GM20431 (cell line): ENCODE results near the gene PCDHB8.
"Not testable (repeated sequence)": the region's sequence is repeated elsewhere in the genome, so short reads cannot be mapped to it uniquely, and the experiment has no call there.

Experiments
- in situ Hi-C: fragments of 300-500 bp; cut with MseI, MboI; formaldehyde crosslinking; loops from one replicate; pipeline ENCODE4 v1.15.0; 2020; ENCODE audit warnings: low sequenced_read_pairs; ENCODE audit not compliant: unreplicated experiment

PCDHB8 gene

GRCh38 chr5:141182248-141182647 lies 4.7 kb downstream of the PCDHB8 start, which contains the start of gene PCDHB16:
Gene PCDHB16, plus strand, starts transcription at chr5:141182387. Its CDS starts 173 bp downstream, at chr5:141182560.
- in situ Hi-C loops: no loop called here

- in situ Hi-C loops: not testable (repeated sequence)
Measured at GRCh38 chr5:141184117-141184855, 6.7 kb downstream of the PCDHB8 start.

- in situ Hi-C loops: no loop called here
Measured at GRCh38 chr5:141186897-141187512, 9.4 kb downstream of the PCDHB8 start, which contains the start of gene PCDHB9. Gene PCDHB9, plus strand, starts transcription at chr5:141187161. Its CDS starts 158 bp downstream, at chr5:141187319.

- in situ Hi-C loops: not testable (repeated sequence)
Measured at GRCh38 chr5:141188682-141189081, 11.1 kb downstream of the PCDHB8 start.

- in situ Hi-C loops: not testable (repeated sequence)
Measured at GRCh38 chr5:141189131-141189530, 11.5 kb downstream of the PCDHB8 start.

GRCh38 chr5:141192110-141192725 lies 14.6 kb downstream of the PCDHB8 start, which contains the start of gene PCDHB10:
Gene PCDHB10, plus strand, starts transcription at chr5:141192353. Its CDS starts 200 bp downstream, at chr5:141192553.
- in situ Hi-C loops: no loop called here

GRCh38 chr5:141194332-141194731 lies 16.7 kb downstream of the PCDHB8 start:
- in situ Hi-C loops: not testable (repeated sequence)

GRCh38 chr5:141196363-141196762 lies 18.8 kb downstream of the PCDHB8 start:
- in situ Hi-C loops: no loop called here

- in situ Hi-C loops: no loop called here
Measured at GRCh38 chr5:141199359-141200235, 22.0 kb downstream of the PCDHB8 start, which contains the start of gene PCDHB11. Gene PCDHB11, plus strand, starts transcription at chr5:141199627. Its CDS starts 148 bp downstream, at chr5:141199775.

- in situ Hi-C loops: not testable (repeated sequence)
Measured at GRCh38 chr5:141201126-141201525, 23.5 kb downstream of the PCDHB8 start.

GRCh38 chr5:141201646-141202045 lies 24.1 kb downstream of the PCDHB8 start:
- in situ Hi-C loops: not testable (repeated sequence)

GRCh38 chr5:141208478-141208877 lies 30.9 kb downstream of the PCDHB8 start, which contains the start of gene PCDHB12:
Gene PCDHB12, plus strand, starts transcription at chr5:141208719. Its CDS starts 189 bp downstream, at chr5:141208908.
- in situ Hi-C loops: no loop called here

- in situ Hi-C loops: not testable (repeated sequence)
Measured at GRCh38 chr5:141210281-141210680, 32.7 kb downstream of the PCDHB8 start.

GRCh38 chr5:141210849-141211248 lies 33.3 kb downstream of the PCDHB8 start:
- in situ Hi-C loops: not testable (repeated sequence)

- in situ Hi-C loops: not testable (repeated sequence)
Measured at GRCh38 chr5:141213656-141214339, 36.2 kb downstream of the PCDHB8 start, which contains the start of gene PCDHB13. Gene PCDHB13, plus strand, starts transcription at chr5:141213919. Its CDS starts 205 bp downstream, at chr5:141214124.

- in situ Hi-C loops: not testable (repeated sequence)
Measured at GRCh38 chr5:141214583-141214982, 37.0 kb downstream of the PCDHB8 start.

- in situ Hi-C loops: not testable (repeated sequence)
Measured at GRCh38 chr5:141215504-141215903, 37.9 kb downstream of the PCDHB8 start.

- in situ Hi-C loops: not testable (repeated sequence)
Measured at GRCh38 chr5:141216035-141216434, 38.4 kb downstream of the PCDHB8 start.
